ENCODE data around the gene CRTC1.

CRTC1 gene

GRCh38 chr19:18683109-18683957 lies at the start of gene CRTC1:
Gene CRTC1 (plus strand): TSS chr19:18683680. CDS start chr19:18683703, 23 bp downstream.
- H3K27me3 ChIP-seq (ENCODE audit: control insufficient read depth in 2 of 2, insufficient read depth in 2 of 2, low read length in 2 of 2), result no peaks in the 10 kb centered on the region
- no peaks in the 10 kb centered on the region for H3K9me3 ChIP-seq (ENCODE audit: control insufficient read depth in 2 of 2, low read length in 2 of 2)
- peak within 1 kb of the TSS; percentile 75 to 76 for H3K27ac ChIP-seq (ENCODE audit: low read depth in 2 of 2, low read length in 2 of 2)
- H3K36me3 ChIP-seq (ENCODE audit: control insufficient read depth in 2 of 2, insufficient read depth in 2 of 2, low read length in 2 of 2), result no peaks in the 10 kb centered on the region
- H3K4me3 ChIP-seq (ENCODE audit: low read length in 2 of 2), result peak within 1 kb of the TSS; percentile 79 to 84
- peaks cover 8 to 9% of the 10 kb centered on the region in 2 donors for H3K4me1 ChIP-seq (ENCODE audit: control insufficient read depth in 2 of 2, insufficient read depth in 2 of 2, low read length in 2 of 2)
- peak within 1 kb of the TSS; percentile 72 for H3K9ac ChIP-seq (ENCODE audit: low read depth in 1 of 2, low read length in 2 of 2)

- Histone ChIP-seq H3K27me3 (ENCODE audit: control insufficient read depth in 2 of 2, insufficient read depth in 2 of 2, low read length in 2 of 2) (no peaks in the 10 kb centered on the region), H3K9me3 (ENCODE audit: control insufficient read depth in 2 of 2, low read length in 2 of 2) (no peaks in the 10 kb centered on the region), H3K4me3 (ENCODE audit: low read length in 2 of 2) (no peak overlapping the region), H3K9ac (ENCODE audit: low read depth in 1 of 2, low read length in 2 of 2) (no peak overlapping the region), H3K36me3 (ENCODE audit: control insufficient read depth in 2 of 2, insufficient read depth in 2 of 2, low read length in 2 of 2) (no peaks in the 10 kb centered on the region), H3K4me1 (ENCODE audit: control insufficient read depth in 2 of 2, insufficient read depth in 2 of 2, low read length in 2 of 2) (peaks cover 19 to 21% of the 10 kb centered on the region in 2 donors), H3K27ac (ENCODE audit: low read depth in 2 of 2, low read length in 2 of 2) (no peak overlapping the region)
Observed at GRCh38 chr19:18634612-18635297, 48.7 kb upstream of the CRTC1 start.

- no peak overlapping the region for H3K9ac ChIP-seq (ENCODE audit: low read depth in 1 of 2, low read length in 2 of 2)
- no peaks in the 10 kb centered on the region for H3K9me3 ChIP-seq (ENCODE audit: control insufficient read depth in 2 of 2, low read length in 2 of 2)
- H3K4me3 ChIP-seq (ENCODE audit: low read length in 2 of 2), result peak overlapping the region in 1 of 2 donors; percentile 13
- no peaks in the 10 kb centered on the region for H3K36me3 ChIP-seq (ENCODE audit: control insufficient read depth in 2 of 2, insufficient read depth in 2 of 2, low read length in 2 of 2)
- peaks cover 19 to 21% of the 10 kb centered on the region in 2 donors for H3K4me1 ChIP-seq (ENCODE audit: control insufficient read depth in 2 of 2, insufficient read depth in 2 of 2, low read length in 2 of 2)
- H3K27me3 ChIP-seq (ENCODE audit: control insufficient read depth in 2 of 2, insufficient read depth in 2 of 2, low read length in 2 of 2), result no peaks in the 10 kb centered on the region
- H3K27ac ChIP-seq (ENCODE audit: low read depth in 2 of 2, low read length in 2 of 2), result no peak overlapping the region
Observed at GRCh38 chr19:18635831-18636182, 47.7 kb upstream of the CRTC1 start.

GRCh38 chr19:18636183-18636968 lies 47.1 kb upstream of the CRTC1 start:
- H3K4me1 ChIP-seq (ENCODE audit: control insufficient read depth in 2 of 2, insufficient read depth in 2 of 2, low read length in 2 of 2), result peaks cover 19 to 21% of the 10 kb centered on the region in 2 donors
- peak overlapping the region; percentile 57 to 73 for H3K4me3 ChIP-seq (ENCODE audit: low read length in 2 of 2)
- no peaks in the 10 kb centered on the region for H3K36me3 ChIP-seq (ENCODE audit: control insufficient read depth in 2 of 2, insufficient read depth in 2 of 2, low read length in 2 of 2)
- no peaks in the 10 kb centered on the region for H3K9me3 ChIP-seq (ENCODE audit: control insufficient read depth in 2 of 2, low read length in 2 of 2)
- peak overlapping the region; percentile 64 to 79 for H3K27ac ChIP-seq (ENCODE audit: low read depth in 2 of 2, low read length in 2 of 2)
- H3K27me3 ChIP-seq (ENCODE audit: control insufficient read depth in 2 of 2, insufficient read depth in 2 of 2, low read length in 2 of 2), result no peaks in the 10 kb centered on the region
- peak overlapping the region in 1 of 2 donors; percentile 3 for H3K9ac ChIP-seq (ENCODE audit: low read depth in 1 of 2, low read length in 2 of 2)

- no peaks in the 10 kb centered on the region for H3K9me3 ChIP-seq (ENCODE audit: control insufficient read depth in 2 of 2, low read length in 2 of 2)
- peaks cover 19 to 21% of the 10 kb centered on the region in 2 donors for H3K4me1 ChIP-seq (ENCODE audit: control insufficient read depth in 2 of 2, insufficient read depth in 2 of 2, low read length in 2 of 2)
- H3K4me3 ChIP-seq (ENCODE audit: low read length in 2 of 2), result peak within 1 kb of the TSS; percentile 63 to 76
- H3K27me3 ChIP-seq (ENCODE audit: control insufficient read depth in 2 of 2, insufficient read depth in 2 of 2, low read length in 2 of 2), result no peaks in the 10 kb centered on the region
- no peaks in the 10 kb centered on the region for H3K36me3 ChIP-seq (ENCODE audit: control insufficient read depth in 2 of 2, insufficient read depth in 2 of 2, low read length in 2 of 2)
- peak within 1 kb of the TSS; percentile 75 to 84 for H3K9ac ChIP-seq (ENCODE audit: low read depth in 1 of 2, low read length in 2 of 2)
- H3K27ac ChIP-seq (ENCODE audit: low read depth in 2 of 2, low read length in 2 of 2), result peak within 1 kb of the TSS; percentile 76 to 84
Observed at GRCh38 chr19:18636969-18637629, 46.4 kb upstream of the CRTC1 start, which contains the start of gene KLHL26. Gene KLHL26 (plus strand): TSS chr19:18637028. CDS start chr19:18637055, 27 bp downstream.

GRCh38 chr19:18637673-18638630 lies 45.5 kb upstream of the CRTC1 start:
- H3K9ac ChIP-seq (ENCODE audit: low read depth in 1 of 2, low read length in 2 of 2), result peak overlapping the region; percentile 75 to 84

GRCh38 chr19:18639706-18640243 lies 43.7 kb upstream of the CRTC1 start:
- Histone ChIP-seq H3K9me3 (ENCODE audit: control insufficient read depth in 2 of 2, low read length in 2 of 2) (no peaks in the 10 kb centered on the region), H3K4me3 (ENCODE audit: low read length in 2 of 2) (no peak overlapping the region), H3K4me1 (ENCODE audit: control insufficient read depth in 2 of 2, insufficient read depth in 2 of 2, low read length in 2 of 2) (peaks cover 19 to 21% of the 10 kb centered on the region in 2 donors), H3K27ac (ENCODE audit: low read depth in 2 of 2, low read length in 2 of 2) (no peak overlapping the region), H3K36me3 (ENCODE audit: control insufficient read depth in 2 of 2, insufficient read depth in 2 of 2, low read length in 2 of 2) (no peaks in the 10 kb centered on the region), H3K9ac (ENCODE audit: low read depth in 1 of 2, low read length in 2 of 2) (no peak overlapping the region), H3K27me3 (ENCODE audit: control insufficient read depth in 2 of 2, insufficient read depth in 2 of 2, low read length in 2 of 2) (no peaks in the 10 kb centered on the region)

More at GRCh38 chr19:18637673-18638630, 45.5 kb upstream of the CRTC1 start:
- peaks cover 19 to 21% of the 10 kb centered on the region in 2 donors for H3K4me1 ChIP-seq (ENCODE audit: control insufficient read depth in 2 of 2, insufficient read depth in 2 of 2, low read length in 2 of 2)
- H3K27ac ChIP-seq (ENCODE audit: low read depth in 2 of 2, low read length in 2 of 2), result peak overlapping the region; percentile 76 to 84
- H3K36me3 ChIP-seq (ENCODE audit: control insufficient read depth in 2 of 2, insufficient read depth in 2 of 2, low read length in 2 of 2), result no peaks in the 10 kb centered on the region
- no peaks in the 10 kb centered on the region for H3K27me3 ChIP-seq (ENCODE audit: control insufficient read depth in 2 of 2, insufficient read depth in 2 of 2, low read length in 2 of 2)
- no peaks in the 10 kb centered on the region for H3K9me3 ChIP-seq (ENCODE audit: control insufficient read depth in 2 of 2, low read length in 2 of 2)
- peak overlapping the region in 1 of 2 donors; percentile 76 for H3K4me3 ChIP-seq (ENCODE audit: low read length in 2 of 2)

GRCh38 chr19:18644196-18645034 lies 39.1 kb upstream of the CRTC1 start:
- Histone ChIP-seq H3K27ac (ENCODE audit: low read depth in 2 of 2, low read length in 2 of 2) (peak overlapping the region; percentile 25 to 33), H3K36me3 (ENCODE audit: control insufficient read depth in 2 of 2, insufficient read depth in 2 of 2, low read length in 2 of 2) (no peaks in the 10 kb centered on the region), H3K9me3 (ENCODE audit: control insufficient read depth in 2 of 2, low read length in 2 of 2) (no peaks in the 10 kb centered on the region), H3K4me1 (ENCODE audit: control insufficient read depth in 2 of 2, insufficient read depth in 2 of 2, low read length in 2 of 2) (peaks cover 8 to 11% of the 10 kb centered on the region in 2 donors), H3K9ac (ENCODE audit: low read depth in 1 of 2, low read length in 2 of 2) (no peak overlapping the region), H3K27me3 (ENCODE audit: control insufficient read depth in 2 of 2, insufficient read depth in 2 of 2, low read length in 2 of 2) (no peaks in the 10 kb centered on the region), H3K4me3 (ENCODE audit: low read length in 2 of 2) (no peak overlapping the region)

Data from mucosa of rectum (tissue), 2 donors.